Activated naive CD4-positive, alpha-beta T cell treated with anti-CD3 and anti-CD28 coated beads, Interleukin-2, amount 10 ng/mL, durations not matched to agents 7 days and 5 days (primary cell): ENCODE results near the gene RNLS.

ENCODE experiments used
- CTCF ChIA-PET: fragments of 350-600 bp; sonication (Branson Sonifier 250); formaldehyde crosslinking; loops from one replicate; lab custom pipeline; 2021; ENCODE audit warnings: antibody characterized with exemption; lab: Charles Lee
- DNase-seq: peaks from one replicate; pipeline ENCODE4 v3.0.0-alpha.2; 2020
- H3K27ac Mint-ChIP-seq: one replicate; pipeline ENCODE4 v1.8.0; 2021; ENCODE audit warnings: mild to moderate bottlenecking, moderate library complexity, mixed read lengths
- H3K27me3 Mint-ChIP-seq: one replicate; pipeline ENCODE4 v1.8.0; 2021; ENCODE audit warnings: mild to moderate bottlenecking, mixed read lengths
- H3K36me3 Mint-ChIP-seq: one replicate; pipeline ENCODE4 v1.8.0; 2021; ENCODE audit warnings: mixed read lengths
- H3K4me1 Mint-ChIP-seq: one replicate; pipeline ENCODE4 v1.8.0; 2021; ENCODE audit warnings: mixed read lengths
- H3K4me3 Mint-ChIP-seq: one replicate; pipeline ENCODE4 v1.8.0; 2021; ENCODE audit warnings: mild to moderate bottlenecking, moderate library complexity, mixed read lengths
- H3K9me3 Mint-ChIP-seq: one replicate; pipeline ENCODE4 v1.8.0; 2021; ENCODE audit warnings: mixed read lengths

The RNLS gene

DNA sequence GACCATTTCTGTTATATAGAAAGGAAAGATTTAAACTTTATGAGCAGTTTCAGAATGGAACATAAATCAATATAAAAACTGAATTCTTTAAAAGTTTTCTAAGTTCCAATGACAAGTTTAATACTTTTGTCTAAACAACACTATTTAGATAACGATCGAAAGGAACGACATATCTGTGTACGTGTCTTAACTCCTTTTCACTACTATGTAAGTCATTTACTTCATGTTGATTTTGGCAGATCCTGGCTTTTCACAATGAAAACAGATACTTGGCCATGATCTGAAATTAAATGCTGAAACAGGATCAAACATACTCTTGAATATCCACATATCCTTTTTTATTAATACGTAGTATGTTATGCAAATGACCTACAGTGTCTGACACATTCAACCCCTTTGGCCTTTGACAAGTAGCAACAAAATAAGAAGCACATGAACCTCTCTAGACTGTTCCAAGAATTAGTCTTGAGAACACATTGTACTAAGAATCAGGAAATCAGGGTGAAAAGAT, 41.9 kb downstream of the RNLS start:
- Mint-ChIP-seq H3K4me1 (no peaks in the 10 kb centered on the region), H3K36me3 (no peaks in the 10 kb centered on the region), H3K27ac (no peak overlapping the region), H3K27me3 (peaks cover 6% of the 10 kb centered on the region), H3K4me3 (no peak overlapping the region), H3K9me3 (no peaks in the 10 kb centered on the region)
- no peak for DNase-seq
- CTCF ChIA-PET = no interaction called here

GRCh38 chr10:88540351-88540750, 42.8 kb downstream of the RNLS start:
- H3K9me3 Mint-ChIP-seq = no peaks in the 10 kb centered on the region
- H3K4me1 Mint-ChIP-seq = no peaks in the 10 kb centered on the region
- H3K27ac Mint-ChIP-seq = no peak overlapping the region
- CTCF ChIA-PET = interaction anchor here (1.1 kb wide), 1 partner anchor 12 kb away, joined by 3 read pairs; no protein-coding TSS in a partner anchor
- H3K4me3 Mint-ChIP-seq = no peak overlapping the region
- peaks cover 7% of the 10 kb centered on the region for H3K27me3 Mint-ChIP-seq
- no peak for DNase-seq
- no peaks in the 10 kb centered on the region for H3K36me3 Mint-ChIP-seq

GRCh38 chr10:88538048-88538447, 45.1 kb downstream of the RNLS start:
- DNase-seq = no peak
- no peaks in the 10 kb centered on the region for H3K36me3 Mint-ChIP-seq
- H3K27ac Mint-ChIP-seq = no peak overlapping the region
- no peaks in the 10 kb centered on the region for H3K9me3 Mint-ChIP-seq
- CTCF ChIA-PET = no interaction called here
- peaks cover 7% of the 10 kb centered on the region for H3K27me3 Mint-ChIP-seq
- H3K4me3 Mint-ChIP-seq = no peak overlapping the region
- H3K4me1 Mint-ChIP-seq = no peaks in the 10 kb centered on the region

GRCh38 chr10:88537322-88537721, 45.8 kb downstream of the RNLS start:
- DNase-seq = no peak
- Mint-ChIP-seq H3K4me3 (no peak overlapping the region), H3K27me3 (peaks cover 7% of the 10 kb centered on the region), H3K27ac (no peak overlapping the region), H3K36me3 (no peaks in the 10 kb centered on the region), H3K9me3 (no peaks in the 10 kb centered on the region), H3K4me1 (no peaks in the 10 kb centered on the region)
- CTCF ChIA-PET = interaction anchor here (0.9 kb wide), 1 partner anchor 17 kb away, joined by 3 read pairs; no protein-coding TSS in a partner anchor

GRCh38 chr10:88536437-88536836, 46.7 kb downstream of the RNLS start:
- H3K4me3 Mint-ChIP-seq = no peak overlapping the region
- H3K9me3 Mint-ChIP-seq = no peaks in the 10 kb centered on the region
- CTCF ChIA-PET = interaction anchor here (0.6 to 0.9 kb wide), 2 partner anchors 18 to 104 kb away, joined by 3 read pairs; no protein-coding TSS in a partner anchor
- H3K27ac Mint-ChIP-seq = no peak overlapping the region
- H3K4me1 Mint-ChIP-seq = no peaks in the 10 kb centered on the region
- peaks cover 11% of the 10 kb centered on the region for H3K27me3 Mint-ChIP-seq
- no peaks in the 10 kb centered on the region for H3K36me3 Mint-ChIP-seq
- DNase-seq = no peak

GRCh38 chr10:88534072-88534665, 48.9 kb downstream of the RNLS start:
- DNase-seq = no peak

DNA sequence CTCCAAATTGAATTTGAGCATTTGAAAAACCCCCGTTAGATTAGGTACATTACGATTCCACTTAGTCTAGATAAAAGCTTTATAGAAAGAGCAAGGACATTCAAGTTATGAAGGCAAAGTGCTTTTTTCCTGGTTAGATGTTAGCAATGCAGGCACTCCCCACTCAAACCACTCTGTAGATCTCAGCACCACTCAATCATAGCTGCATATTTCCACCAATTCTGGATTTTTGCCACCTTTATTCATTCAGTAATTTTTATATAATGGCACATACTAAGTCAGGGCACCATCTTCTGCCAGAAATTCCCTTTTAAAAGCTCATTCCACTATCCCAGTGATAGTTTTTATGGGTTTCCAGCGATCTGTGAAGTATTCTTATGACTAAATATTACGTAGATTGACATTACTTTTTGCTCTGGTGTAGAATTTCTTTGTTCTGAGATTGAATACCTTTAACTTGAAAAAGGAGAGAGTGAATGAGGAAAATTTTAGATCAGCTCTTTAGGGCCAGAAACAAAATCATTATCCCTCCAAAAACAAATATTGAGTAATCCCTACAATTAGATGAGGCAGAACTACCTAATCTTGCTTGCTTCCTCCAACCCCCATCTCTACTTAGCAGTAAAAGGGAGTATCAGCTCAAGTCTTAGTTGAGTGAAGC, 51.6 kb downstream of the RNLS start:
- CTCF ChIA-PET = no interaction called here
- Mint-ChIP-seq H3K4me3 (no peak overlapping the region), H3K27me3 (peaks cover 17% of the 10 kb centered on the region), H3K27ac (no peak overlapping the region), H3K36me3 (no peaks in the 10 kb centered on the region), H3K4me1 (no peaks in the 10 kb centered on the region), H3K9me3 (no peaks in the 10 kb centered on the region)
- no peak for DNase-seq

More at GRCh38 chr10:88534072-88534665, 48.9 kb downstream of the RNLS start:
- Mint-ChIP-seq H3K4me1 (no peaks in the 10 kb centered on the region), H3K27me3 (peaks cover 11% of the 10 kb centered on the region), H3K27ac (no peak overlapping the region), H3K4me3 (no peak overlapping the region), H3K9me3 (no peaks in the 10 kb centered on the region), H3K36me3 (no peaks in the 10 kb centered on the region)
- CTCF ChIA-PET = no interaction called here

DNA sequence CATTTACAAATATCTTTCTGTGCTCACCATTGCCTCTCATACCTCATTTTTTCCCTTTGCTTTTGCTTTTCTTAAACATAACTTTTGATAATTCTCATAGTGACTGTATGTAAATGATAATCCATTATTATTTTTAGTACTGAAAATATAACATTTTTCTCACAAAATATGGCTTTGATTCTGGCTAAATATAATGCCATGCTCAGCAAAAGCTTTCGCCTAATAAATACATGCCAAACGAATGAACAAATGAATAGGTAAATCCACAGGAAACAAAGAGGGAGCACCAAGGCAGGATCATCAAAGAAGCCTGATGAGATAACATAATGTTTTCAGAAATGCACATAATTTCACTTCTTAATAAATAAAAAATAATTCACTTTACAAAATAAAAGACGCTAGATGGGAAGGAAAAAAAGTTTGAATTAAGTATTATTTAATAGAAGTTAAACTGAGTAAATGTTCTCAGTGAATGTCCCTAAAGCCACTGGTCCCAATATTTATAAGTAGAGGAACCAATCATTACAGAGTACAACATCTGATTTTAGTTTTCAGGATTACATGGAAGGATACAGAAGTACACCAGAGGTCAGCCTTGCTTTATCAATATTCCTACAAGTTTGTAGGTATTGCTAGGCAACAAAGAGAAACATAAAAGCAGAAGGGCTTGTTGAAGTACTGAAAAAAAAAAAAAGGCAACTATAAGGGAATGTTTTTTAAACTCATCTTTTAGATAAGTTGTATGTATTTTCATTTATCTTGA, 52.3 kb downstream of the RNLS start:
- peaks cover 12% of the 10 kb centered on the region for H3K27me3 Mint-ChIP-seq
- H3K4me3 Mint-ChIP-seq = no peak overlapping the region
- no peak for DNase-seq
- H3K27ac Mint-ChIP-seq = no peak overlapping the region
- H3K9me3 Mint-ChIP-seq = no peaks in the 10 kb centered on the region
- no peaks in the 10 kb centered on the region for H3K36me3 Mint-ChIP-seq
- no peaks in the 10 kb centered on the region for H3K4me1 Mint-ChIP-seq
- CTCF ChIA-PET = no interaction called here

GRCh38 chr10:88530093-88530492, 53.0 kb downstream of the RNLS start:
- Mint-ChIP-seq H3K4me3 (no peak overlapping the region), H3K4me1 (no peaks in the 10 kb centered on the region), H3K36me3 (no peaks in the 10 kb centered on the region), H3K9me3 (no peaks in the 10 kb centered on the region), H3K27me3 (peaks cover 12% of the 10 kb centered on the region), H3K27ac (no peak overlapping the region)
- CTCF ChIA-PET = no interaction called here
- DNase-seq = no peak

DNA sequence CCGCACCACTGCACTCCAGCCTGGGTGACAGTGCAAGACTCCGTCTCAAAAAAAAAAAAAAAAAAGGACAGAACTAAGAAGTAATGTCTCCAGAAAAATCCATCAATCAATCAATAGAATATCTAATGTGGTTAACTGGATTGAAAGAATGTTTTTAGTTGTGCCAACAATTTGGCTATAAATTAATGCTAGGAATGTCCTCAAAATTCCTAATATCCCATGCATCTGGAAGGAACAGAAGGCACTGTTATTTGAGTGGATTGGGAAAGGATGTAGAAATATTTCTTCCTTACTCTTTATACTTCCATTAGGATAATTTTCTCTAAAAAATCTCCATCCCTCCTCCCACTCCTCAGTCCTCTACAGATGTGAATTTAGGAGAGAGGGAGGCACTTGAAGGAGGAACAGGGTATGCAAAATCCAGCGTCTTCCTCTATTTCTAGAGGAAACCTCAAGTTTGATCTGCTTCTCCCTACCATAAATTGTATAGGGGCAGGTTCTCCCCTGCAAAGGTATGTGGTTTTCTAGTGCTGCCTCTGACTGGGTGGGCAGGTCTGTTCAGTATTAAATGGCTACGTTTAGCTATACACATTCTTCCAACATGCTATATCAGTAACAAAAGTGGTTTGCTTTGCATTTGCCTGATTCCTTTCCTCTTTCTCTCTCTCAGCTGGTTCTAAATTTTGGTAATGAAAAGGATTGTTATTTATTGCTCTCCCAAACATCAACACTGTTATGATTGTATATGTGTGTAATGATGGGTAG, 54.1 kb downstream of the RNLS start:
- Mint-ChIP-seq H3K27me3 (peaks cover 12% of the 10 kb centered on the region), H3K27ac (no peak overlapping the region), H3K9me3 (no peaks in the 10 kb centered on the region), H3K36me3 (no peaks in the 10 kb centered on the region), H3K4me3 (no peak overlapping the region), H3K4me1 (no peaks in the 10 kb centered on the region)
- CTCF ChIA-PET = no interaction called here
- DNase-seq = no peak

GRCh38 chr10:88528201-88528600, 54.9 kb downstream of the RNLS start:
- no peaks in the 10 kb centered on the region for H3K36me3 Mint-ChIP-seq
- CTCF ChIA-PET = interaction anchor here (0.6 kb wide), 1 partner anchor 499 kb away, joined by 3 read pairs; no protein-coding TSS in a partner anchor
- no peak overlapping the region for H3K27ac Mint-ChIP-seq
- DNase-seq = no peak
- no peaks in the 10 kb centered on the region for H3K9me3 Mint-ChIP-seq
- no peaks in the 10 kb centered on the region for H3K4me1 Mint-ChIP-seq
- H3K27me3 Mint-ChIP-seq = peaks cover 12% of the 10 kb centered on the region
- H3K4me3 Mint-ChIP-seq = no peak overlapping the region

- H3K27me3 Mint-ChIP-seq = peaks cover 12% of the 10 kb centered on the region
- no peaks in the 10 kb centered on the region for H3K9me3 Mint-ChIP-seq
- CTCF ChIA-PET = no interaction called here
- no peaks in the 10 kb centered on the region for H3K36me3 Mint-ChIP-seq
- H3K4me1 Mint-ChIP-seq = no peaks in the 10 kb centered on the region
- H3K4me3 Mint-ChIP-seq = no peak overlapping the region
- no peak overlapping the region for H3K27ac Mint-ChIP-seq
- no peak for DNase-seq
Measured at GRCh38 chr10:88527245-88527644, 55.9 kb downstream of the RNLS start.

DNA sequence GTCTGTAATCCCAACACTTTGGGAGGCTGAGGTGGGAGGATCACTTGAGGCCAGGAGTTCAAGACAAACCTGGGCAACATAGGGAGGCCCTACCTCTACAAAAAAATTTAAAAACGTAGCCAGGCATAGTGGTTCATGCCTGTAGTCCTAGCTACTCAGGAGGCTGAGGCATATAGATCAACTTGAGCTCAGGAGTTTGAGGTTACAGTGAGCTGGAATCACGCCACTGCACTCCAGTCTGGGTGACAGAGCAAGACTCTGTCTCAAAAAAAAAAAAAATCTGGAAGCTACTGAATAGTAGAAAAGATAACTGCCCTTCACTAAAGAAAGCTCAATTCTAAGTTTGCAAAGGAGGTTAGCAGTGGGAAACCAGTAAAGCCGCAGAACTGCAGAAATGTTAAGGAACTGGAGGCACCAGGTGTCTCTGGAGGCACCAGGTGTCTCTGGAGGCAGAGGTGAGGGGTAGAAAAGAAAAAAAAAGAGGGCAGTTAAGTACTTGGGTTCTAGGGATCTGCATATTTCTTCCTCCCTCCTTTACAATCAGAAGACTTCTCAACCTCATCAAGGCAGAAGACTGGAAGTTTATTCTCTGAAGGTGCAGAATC, 56.5 kb downstream of the RNLS start:
- no peaks in the 10 kb centered on the region for H3K4me1 Mint-ChIP-seq
- CTCF ChIA-PET = no interaction called here
- no peak for DNase-seq
- no peak overlapping the region for H3K27ac Mint-ChIP-seq
- H3K36me3 Mint-ChIP-seq = no peaks in the 10 kb centered on the region
- H3K4me3 Mint-ChIP-seq = no peak overlapping the region
- peaks cover 10% of the 10 kb centered on the region for H3K27me3 Mint-ChIP-seq
- H3K9me3 Mint-ChIP-seq = no peaks in the 10 kb centered on the region
